Mammary epithelial cell (primary cell): ENCODE results near the gene GRIP1.

ENCODE experiments used
- EZH2 ChIP-seq: IDR thresholded peaks from 2 replicates; pipeline ENCODE4 v1.6.1; 2012; ENCODE audit warnings: low read length, inconsistent platforms, borderline replicate concordance
- TF ChIP-seq, protein P1 (sequence below), 2 donors: IDR thresholded peaks in 1 of 2; conservative IDR thresholded peaks in 1 of 2; 2 replicates each; pipeline ENCODE4 v1.5.1; 2011 to 2012; ENCODE audit warnings: inconsistent platforms in 2 of 2, low read length in 2 of 2, mild to moderate bottlenecking in 2 of 2, control low read depth in 1 of 2, low read depth in 1 of 2; ENCODE audit not compliant: insufficient read depth in 1 of 2; ENCODE audit errors: extremely low read depth in 1 of 2

GRCh38 chr12:66644151-66644550, 34.7 kb downstream of the GRIP1 start:
- TF ChIP-seq EZH2, result no peak
- TF ChIP-seq, protein P1, sequence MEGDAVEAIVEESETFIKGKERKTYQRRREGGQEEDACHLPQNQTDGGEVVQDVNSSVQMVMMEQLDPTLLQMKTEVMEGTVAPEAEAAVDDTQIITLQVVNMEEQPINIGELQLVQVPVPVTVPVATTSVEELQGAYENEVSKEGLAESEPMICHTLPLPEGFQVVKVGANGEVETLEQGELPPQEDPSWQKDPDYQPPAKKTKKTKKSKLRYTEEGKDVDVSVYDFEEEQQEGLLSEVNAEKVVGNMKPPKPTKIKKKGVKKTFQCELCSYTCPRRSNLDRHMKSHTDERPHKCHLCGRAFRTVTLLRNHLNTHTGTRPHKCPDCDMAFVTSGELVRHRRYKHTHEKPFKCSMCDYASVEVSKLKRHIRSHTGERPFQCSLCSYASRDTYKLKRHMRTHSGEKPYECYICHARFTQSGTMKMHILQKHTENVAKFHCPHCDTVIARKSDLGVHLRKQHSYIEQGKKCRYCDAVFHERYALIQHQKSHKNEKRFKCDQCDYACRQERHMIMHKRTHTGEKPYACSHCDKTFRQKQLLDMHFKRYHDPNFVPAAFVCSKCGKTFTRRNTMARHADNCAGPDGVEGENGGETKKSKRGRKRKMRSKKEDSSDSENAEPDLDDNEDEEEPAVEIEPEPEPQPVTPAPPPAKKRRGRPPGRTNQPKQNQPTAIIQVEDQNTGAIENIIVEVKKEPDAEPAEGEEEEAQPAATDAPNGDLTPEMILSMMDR (conservative IDR thresholded peaks at IDR 0.05 in 1 of 2, IDR thresholded peaks at IDR 0.05 in 1 of 2; ENCODE audit: extremely low read depth in 1 of 2, insufficient read depth in 1 of 2, low read depth in 1 of 2, low read length in 2 of 2), result no peak
